Measurements from ENCODE around the gene PPP2R5C. TPM values are rescaled to one million over a fixed set of nuclear protein-coding genes. Genes with fewer than 3 reads are reported as not detected.
A peak's percentile ranks its signal among the peaks of the same experiment; 100 is the strongest.

Gene PPP2R5C
- total and polyA plus RNA-seq, 2 experiments from 2014 or later, result 60.4 to 84.9 TPM

DNA sequence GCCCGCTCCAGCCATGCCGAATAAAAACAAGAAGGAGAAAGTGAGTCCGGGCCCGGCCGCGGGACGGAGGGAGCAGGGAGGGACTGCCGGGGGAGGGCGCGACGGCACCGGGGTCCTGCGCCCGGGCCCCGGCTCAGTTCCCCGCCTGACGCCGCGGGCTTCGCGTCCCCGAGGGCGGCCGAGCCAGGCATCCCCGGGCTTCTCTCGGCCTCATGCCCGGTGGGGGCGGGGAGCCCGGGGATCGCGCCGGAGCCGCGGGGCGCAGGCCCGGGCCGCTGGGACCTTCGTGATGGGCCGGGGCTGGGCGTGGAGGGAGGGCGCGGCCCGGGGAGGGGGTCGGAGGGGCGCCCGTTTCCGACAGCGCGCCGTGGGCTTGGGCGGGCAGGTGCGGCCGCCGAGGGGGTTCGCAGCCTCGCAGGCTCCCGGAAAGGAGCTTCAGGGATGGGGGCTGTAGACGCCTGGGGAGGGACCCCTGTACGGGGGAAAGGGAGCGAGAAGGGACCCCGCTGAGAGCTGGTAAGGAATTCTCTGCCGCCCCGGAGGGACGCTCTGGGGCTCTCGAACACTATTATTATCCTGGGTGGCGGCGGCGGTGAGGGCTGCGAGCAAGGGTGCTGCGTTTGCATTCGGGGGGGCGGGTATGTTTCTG, 496 bp downstream of the PPP2R5C start:
- no peaks in the 10 kb centered on the region for H3K9me3 ChIP-seq (ENCODE audit: low read depth)
- DNase-seq (ENCODE audit: low read depth in 1 of 2, low spot score in 1 of 2), result peak; percentile 22 to 55
- peaks cover 3% of the 10 kb centered on the region for H3K27me3 ChIP-seq
- peak overlapping the region; percentile 74 for H3K27ac ChIP-seq
- peak overlapping the region; percentile 74 for H3K4me3 ChIP-seq
- peaks cover 2% of the 10 kb centered on the region for H3K4me1 ChIP-seq (ENCODE audit: low read depth)
- TF ChIP-seq CTCF (IDR thresholded peaks at IDR 0.05; ENCODE audit: low read depth, low read length), result no peak
- peaks cover 6% of the 10 kb centered on the region for H3K36me3 ChIP-seq

DNA sequence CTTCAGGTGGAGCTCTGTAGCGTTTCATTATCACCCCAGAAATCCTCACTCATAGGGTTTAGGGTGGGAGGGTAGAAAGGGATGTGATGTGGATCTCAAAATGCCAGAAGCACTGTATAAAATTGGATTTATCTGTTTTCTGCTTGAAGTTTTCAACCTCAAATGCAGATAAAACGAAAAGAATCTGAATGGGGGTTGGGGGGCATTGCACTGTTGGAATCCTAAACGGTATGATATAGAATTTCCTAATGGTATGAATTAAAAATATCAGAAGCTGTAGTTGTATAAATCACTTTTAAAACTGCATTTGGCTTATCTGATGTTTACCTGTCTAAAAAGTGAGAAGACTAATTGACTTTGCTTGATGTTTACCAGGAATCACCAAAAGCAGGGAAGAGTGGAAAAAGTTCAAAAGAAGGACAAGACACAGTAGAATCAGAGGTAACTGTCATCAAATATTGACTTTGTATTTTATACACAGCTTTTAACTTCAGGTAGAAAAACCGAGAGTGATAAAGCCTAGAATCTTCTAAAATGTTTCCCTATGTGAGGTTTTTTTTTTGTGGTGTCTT, 1.1 kb downstream of the PPP2R5C start:
- DNase-seq (ENCODE audit: low read depth in 1 of 2, low spot score in 1 of 2), result no peak
- Histone ChIP-seq H3K36me3 (peaks cover 6% of the 10 kb centered on the region), H3K27ac (no peak overlapping the region), H3K4me3 (peak overlapping the region; percentile 74), H3K4me1 (ENCODE audit: low read depth) (peaks cover 2% of the 10 kb centered on the region), H3K9me3 (ENCODE audit: low read depth) (no peaks in the 10 kb centered on the region), H3K27me3 (peaks cover 3% of the 10 kb centered on the region)
- no peak for TF ChIP-seq CTCF (IDR thresholded peaks at IDR 0.05; ENCODE audit: low read depth, low read length)

GRCh38 chr14:101763941-101764709, 2.6 kb downstream of the PPP2R5C start:
- no peak overlapping the region for H3K4me3 ChIP-seq
- no peaks in the 10 kb centered on the region for H3K9me3 ChIP-seq (ENCODE audit: low read depth)
- no peak overlapping the region for H3K27ac ChIP-seq
- no peak for TF ChIP-seq CTCF (IDR thresholded peaks at IDR 0.05; ENCODE audit: low read depth, low read length)
- no peak for DNase-seq (ENCODE audit: low read depth in 1 of 2, low spot score in 1 of 2)
- peaks cover 3% of the 10 kb centered on the region for H3K27me3 ChIP-seq
- H3K36me3 ChIP-seq, result peaks cover 6% of the 10 kb centered on the region
- H3K4me1 ChIP-seq (ENCODE audit: low read depth), result peaks cover 2% of the 10 kb centered on the region

DNA sequence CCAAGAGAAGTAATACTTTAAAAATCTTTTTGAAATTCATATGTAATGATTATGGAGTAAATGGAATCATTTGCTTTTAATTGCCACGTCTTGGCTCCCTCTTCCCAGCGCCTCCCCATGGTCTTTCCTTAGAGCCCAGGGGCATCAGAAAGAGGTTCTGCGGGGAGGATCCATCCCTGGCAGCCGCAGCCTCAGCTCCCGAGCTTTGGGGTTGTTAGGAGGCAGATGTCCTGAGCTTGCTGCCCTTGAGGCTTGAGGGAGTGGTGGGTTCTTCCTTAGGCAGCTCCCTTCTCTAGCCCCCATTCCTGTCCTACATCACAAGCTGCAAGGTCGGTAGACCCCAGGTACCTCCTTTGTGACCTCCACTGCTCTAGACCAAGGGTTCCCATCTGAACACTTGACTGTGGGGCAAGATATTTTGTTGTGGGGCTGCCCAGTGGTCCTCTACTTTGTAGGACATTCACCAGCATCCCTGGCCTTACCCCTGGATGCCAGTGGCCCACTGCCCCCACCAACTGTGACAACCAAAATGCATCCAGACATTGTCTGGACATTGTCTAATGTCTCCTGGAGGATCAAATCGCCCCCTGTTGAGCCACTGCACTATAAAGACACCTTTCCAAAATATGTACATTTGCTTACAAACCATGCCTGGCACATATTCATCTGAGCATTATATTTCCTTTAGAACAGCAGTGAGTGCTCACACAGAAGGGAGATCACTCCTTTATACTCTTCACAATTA, 6.3 kb downstream of the PPP2R5C start:
- Histone ChIP-seq H3K27me3 (no peaks in the 10 kb centered on the region), H3K4me1 (ENCODE audit: low read depth) (peaks cover 5% of the 10 kb centered on the region), H3K36me3 (peaks cover 6% of the 10 kb centered on the region), H3K27ac (no peak overlapping the region), H3K4me3 (no peak overlapping the region), H3K9me3 (ENCODE audit: low read depth) (no peaks in the 10 kb centered on the region)
- DNase-seq (ENCODE audit: low read depth in 1 of 2, low spot score in 1 of 2), result no peak
- no peak for TF ChIP-seq CTCF (IDR thresholded peaks at IDR 0.05; ENCODE audit: low read depth, low read length)

DNA sequence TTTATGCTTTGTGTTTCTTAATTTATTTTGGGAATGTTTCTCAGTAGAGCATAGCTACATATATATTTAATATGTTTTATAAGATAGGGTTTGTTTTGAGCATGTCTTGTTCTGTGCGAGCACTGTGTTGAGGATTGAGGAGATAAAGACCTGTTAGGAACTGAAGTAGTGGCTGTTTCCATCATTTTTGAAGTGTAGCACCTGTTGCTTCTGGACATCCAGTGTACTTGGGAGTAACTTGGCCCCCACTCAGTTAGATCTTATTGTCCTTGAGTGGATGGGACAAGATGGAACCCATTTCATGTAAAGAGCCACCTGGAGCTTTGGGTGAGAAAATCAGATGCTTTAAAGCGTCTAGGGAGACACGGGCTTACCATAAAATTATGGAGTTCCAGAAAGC, 8.7 kb downstream of the PPP2R5C start:
- H3K4me1 ChIP-seq (ENCODE audit: low read depth), result peaks cover 5% of the 10 kb centered on the region
- TF ChIP-seq CTCF (IDR thresholded peaks at IDR 0.05; ENCODE audit: low read depth, low read length), result no peak

More for the DNA sequence above, 8.7 kb downstream of the PPP2R5C start:
- Histone ChIP-seq H3K9me3 (ENCODE audit: low read depth) (no peaks in the 10 kb centered on the region), H3K4me3 (no peak overlapping the region), H3K36me3 (peaks cover 6% of the 10 kb centered on the region), H3K27ac (no peak overlapping the region), H3K27me3 (peaks cover 15% of the 10 kb centered on the region)
- DNase-seq (ENCODE audit: low read depth in 1 of 2, low spot score in 1 of 2), result no peak

Measured in cardiac muscle cell (in vitro differentiated cells and primary cell).